K562 (cell line): ENCODE measurements around the gene GCGR. TPM values are rescaled to one million over a fixed set of nuclear protein-coding genes. Genes with fewer than 3 reads are reported as not detected.

Source experiments
- ATAC-seq: fragments of 200-7000 bp; cut with Tn5 transposase; 3 replicates; pipeline ENCODE4 v1.9.1; 2020; ENCODE audit warnings: moderate library complexity
- BruUV-seq: library from RNA; stranded (reverse); fragments of 400-500 nt; replicated peaks from 2 replicates; lab custom pipeline; 2021; lab: Mats Ljungman, UMichigan
- CTCF ChIA-PET: fragments of 300-600 bp; formaldehyde crosslinking; extraction: SDS; loops from one replicate; lab custom pipeline; 2021; ENCODE audit warnings: low intra/inter-chr PET ratio; lab: Yijun Ruan, JAX
- POLR2A ChIA-PET: fragments of 300-600, 350-650 bp; sonication (Branson Sonifier 250); formaldehyde crosslinking; extraction: SDS; loops from one replicate; lab custom pipeline; 2021; ENCODE audit warnings: antibody characterized with exemption, inconsistent platforms; lab: Yijun Ruan, JAX
- DNase-seq, 4 experiments: peaks; one replicate each; pipeline versions ENCODE4 v3.0.0 to v3.0.0-alpha.2; 2011 to 2018; ENCODE audit warnings: low spot score in 3 of 4, mixed read lengths in 3 of 4; ENCODE audit errors: extremely low read depth in 1 of 4
- FAIRE-seq: peaks from 2 replicates; lab custom pipeline; 2011; peaks lifted over from hg19 to GRCh38; lab: Jason Lieb, UNC
- H2AFZ ChIP-seq: 2 replicates; pipeline ENCODE4 v1.6.0; 2011; ENCODE audit warnings: low read depth, low read length, control low read depth, inconsistent platforms
- H3K27ac ChIP-seq: fragments of 200-600 bp; 3 replicates; pipeline ENCODE4 v1.8.0; 2011; ENCODE audit warnings: low read depth, mild to moderate bottlenecking, control low read depth, inconsistent platforms, low read length, moderate library complexity, mixed read lengths; ENCODE audit errors: extremely low read depth
- H3K27me3 ChIP-seq, 2 experiments: fragments of 300-600 bp in 1 of 2; 2 replicates in 1 of 2; 3 replicates in 1 of 2; pipeline versions ENCODE4 v1.6.0 to v1.8.0; 2011; ENCODE audit warnings: inconsistent platforms in 2 of 2, low read length in 2 of 2, mild to moderate bottlenecking in 1 of 2, mixed read lengths in 1 of 2, moderate library complexity in 1 of 2; ENCODE audit not compliant: control insufficient read depth in 2 of 2, insufficient read depth in 2 of 2
- H3K36me3 ChIP-seq: fragments of 300-600 bp; 3 replicates; pipeline ENCODE4 v1.8.0; 2011; ENCODE audit warnings: mild to moderate bottlenecking, low read length, inconsistent platforms; ENCODE audit not compliant: control insufficient read depth, insufficient read depth
- H3K4me1 ChIP-seq, 2 experiments: fragments of 200-600 bp in 1 of 2; replicated peaks in 1 of 2; 2 replicates in 1 of 2; 3 replicates in 1 of 2; pipeline versions ENCODE4 v1.5.1 to v1.8.0; 2011; ENCODE audit warnings: inconsistent platforms in 2 of 2, low read length in 2 of 2, mild to moderate bottlenecking in 1 of 2, mixed read lengths in 1 of 2, moderate library complexity in 1 of 2; ENCODE audit not compliant: control insufficient read depth in 2 of 2, insufficient read depth in 2 of 2
- H3K4me2 ChIP-seq: 2 replicates; pipeline ENCODE4 v1.6.1; 2011; ENCODE audit warnings: low read length, control low read depth, inconsistent platforms, mixed read lengths; ENCODE audit not compliant: insufficient read depth
- H3K4me3 ChIP-seq: fragments of 200-600 bp; sonication (generic), shearing (Covaris generic); 2 replicates; pipeline ENCODE4 v1.5.1; 2016; ENCODE audit warnings: control low read depth, inconsistent platforms
- H3K79me2 ChIP-seq: fragments of 200-600 bp; 3 replicates; pipeline ENCODE4 v1.8.0; 2011; ENCODE audit warnings: low read length, inconsistent platforms; ENCODE audit not compliant: control insufficient read depth, insufficient read depth
- H3K9ac ChIP-seq, 2 experiments: 2 replicates each; pipeline versions ENCODE4 v1.6.0 to v1.6.1; 2011; ENCODE audit warnings: low read depth in 2 of 2, low read length in 2 of 2, control low read depth in 1 of 2, inconsistent platforms in 1 of 2, mild to moderate bottlenecking in 1 of 2, mixed read lengths in 1 of 2; ENCODE audit not compliant: insufficient read depth in 1 of 2
- H3K9me1 ChIP-seq: one replicate; pipeline ENCODE4 v1.6.0; 2011; ENCODE audit warnings: inconsistent platforms, mild to moderate bottlenecking, low read length, moderate library complexity; ENCODE audit not compliant: control insufficient read depth, insufficient read depth
- H3K9me3 ChIP-seq: replicated peaks from 2 replicates; pipeline ENCODE4 v1.5.1; 2011; ENCODE audit warnings: low read depth, low read length, inconsistent platforms; ENCODE audit not compliant: control insufficient read depth, insufficient read depth
- H4K20me1 ChIP-seq: replicated peaks from 2 replicates; pipeline ENCODE4 v1.6.1; 2011; ENCODE audit warnings: low read length, inconsistent platforms, mixed read lengths; ENCODE audit not compliant: control insufficient read depth, insufficient read depth
- ARNT ChIP-seq, 2 experiments: fragments of 450-650 bp; IDR thresholded peaks; 2 replicates each; pipeline ENCODE4 v1.6.1; 2016; ENCODE audit warnings: mild to moderate bottlenecking in 1 of 2
- JUN ChIP-seq, 2 experiments: sonication (generic) in 1 of 2; formaldehyde crosslinking in 1 of 2; IDR thresholded peaks; 2 replicates each; pipeline versions ENCODE4 v1.6.1 to v1.8.0; 2012 to 2022; ENCODE audit warnings: borderline replicate concordance in 2 of 2, mild to moderate bottlenecking in 2 of 2, improper control_type of control experiment in 1 of 2, low read depth in 1 of 2, low read length in 1 of 2, missing genetic modification reagents in 1 of 2
- MBD1 ChIP-seq: fragments of 250-450 bp; sonication (Bioruptor Pico); IDR thresholded peaks from 2 replicates; pipeline ENCODE4 v1.8.0; 2022; ENCODE audit warnings: inconsistent platforms
- PKNOX1 ChIP-seq: fragments of 450-650 bp; IDR thresholded peaks from 2 replicates; pipeline ENCODE4 v1.6.1; 2016
- SOX6 ChIP-seq: fragments of 450-650 bp; IDR thresholded peaks from 2 replicates; pipeline ENCODE4 v1.6.1; 2014; ENCODE audit warnings: mild to moderate bottlenecking
- TEAD4 ChIP-seq, 2 experiments: sonication (generic) in 1 of 2; formaldehyde crosslinking in 1 of 2; IDR thresholded peaks; 2 replicates each; pipeline versions ENCODE4 v1.6.1 to v1.8.0; 2012 to 2022; ENCODE audit warnings: borderline replicate concordance in 1 of 2, inconsistent platforms in 1 of 2, low read length in 1 of 2, mild to moderate bottlenecking in 1 of 2, missing genetic modification reagents in 1 of 2
- ZBTB33 ChIP-seq: sonication (generic); formaldehyde crosslinking; IDR thresholded peaks from 2 replicates; pipeline ENCODE4 v1.8.1; 2023; ENCODE audit warnings: mild to moderate bottlenecking, missing genetic modification reagents
- ZNF512 ChIP-seq: IDR thresholded peaks from 2 replicates; pipeline ENCODE4 v1.6.1; 2016; ENCODE audit warnings: missing genetic modification characterization, missing compliant biosample characterization
- WGBS: fragments of 100-300 bp; shearing (Covaris generic); methylation state at CpG from one replicate; pipeline ENCODE4 v1.1.6; 2016; ENCODE audit warnings: low coverage, mixed read lengths; ENCODE audit not compliant: insufficient coverage; ENCODE audit errors: missing lambda C conversion rate; 5-methylcytosine and 5-hydroxymethylcytosine counted together
- in situ Hi-C: fragments of 300-500 bp; cut with MboI; formaldehyde crosslinking; loops from 4 replicates; pipeline ENCODE4 v1.15.0; 2018; ENCODE audit warnings: inconsistent platforms, mixed read lengths
- intact Hi-C: fragments of 100-400 bp; cut with micrococcal nuclease; formaldehyde crosslinking; loops from 2 replicates; pipeline ENCODE4 v1.14.2; 2022
- polyA plus RNA-seq, 8 experiments: library from polyadenylated mRNA; depleted of rRNA in 4 of 8; stranded (reverse) in 5 of 8; unstranded in 3 of 8; fragments of >200 nt; fragmentation: Nextera tagmentation in 2 of 8; fragmentation: Illumina TruSeq in 1 of 8; extraction: Ambion mirVana in 2 of 8; extraction: Trizol in 1 of 8; gene quantifications; 2 replicates each; pipeline versions ENCODE4 v1.2.1 to v1.2.3, GENCODE V29; 2011 to 2014; ENCODE audit warnings: inconsistent platforms in 1 of 8, missing spikeins in 1 of 8
- total RNA-seq, 7 experiments: library from RNA; depleted of rRNA in 6 of 7; stranded (reverse); fragments of >200 nt in 6 of 7; fragmentation: Illumina TruSeq in 2 of 7; extraction: Trizol in 2 of 7; gene quantifications; 2 replicates each; pipeline versions ENCODE4 v1.2.1 to v1.2.3, GENCODE V29; 2011 to 2021; ENCODE audit warnings: low replicate concordance in 1 of 7

GCGR gene
- total and polyA plus RNA-seq, 9 of the 15 experiments (the other 6 are each of a cell fraction or from before 2014, with no cell fraction given) = not detected

GRCh38 chr17:81823820-81824550 is 20.0 kb downstream of the GCGR start:
- Histone ChIP-seq H3K4me2 (no peak overlapping the region), H3K9me3 (no peaks in the 10 kb centered on the region), H3K4me1 (peaks cover 17 to 75% of the 10 kb centered on the region in 2 experiments), H3K9ac (peak overlapping the region in 1 of 2 experiments; percentile 75; a peak in 2 of 4 replicates), H3K9me1 (no peaks in the 10 kb centered on the region), H3K27me3 (no peaks in the 10 kb centered on the region), H3K27ac (no peak overlapping the region), H4K20me1 (no peaks in the 10 kb centered on the region), H3K79me2 (no peaks in the 10 kb centered on the region), H3K36me3 (no peaks in the 10 kb centered on the region), H3K4me3 (no peak overlapping the region), H2AFZ (no peak overlapping the region)
- no TSS peak for BruUV-seq
- no peak for FAIRE-seq
- no peak for ATAC-seq
- intact Hi-C loops = loop anchor here (5.0 kb wide), 1 partner anchor 38 kb away; the partner anchor contains the start of gene P4HB
- CTCF ChIA-PET = no interaction called here
- in situ Hi-C loops = no loop called here
- DNase-seq = no peak
- WGBS = 89% methylated on average over 21 of the region's 33 CpGs
- POLR2A ChIA-PET = interaction anchor here (1.2 to 1.4 kb wide), 2 partner anchors 9 to 20 kb away, joined by 3 to 6 read pairs; partner anchors contain the start of gene MCRIP1
- TF ChIP-seq SOX6 (no peak), PKNOX1 (peak; percentile 12; the same call in 1 of the 2 replicates), MBD1 (CRISPR knock-in tag) (no peak), ZNF512 (tag) (no peak), ZBTB33 (CRISPR knock-in tag) (peak; percentile 49; the same call in 1 of the 2 replicates), ARNT (IDR thresholded peaks at IDR 0.05) (no peak), JUN (IDR thresholded peaks at IDR 0.05; ENCODE audit: borderline replicate concordance, low read depth, low read length) (no peak), JUN (CRISPR knock-in tag; IDR thresholded peaks at IDR 0.05; ENCODE audit: borderline replicate concordance) (no peak), TEAD4 (IDR thresholded peaks at IDR 0.05; ENCODE audit: low read length) (no peak), TEAD4 (CRISPR knock-in tag; IDR thresholded peaks at IDR 0.05; ENCODE audit: borderline replicate concordance) (no peak)
